ENCODE results near the gene RSBN1L. TPM values are rescaled to one million over a fixed set of nuclear protein-coding genes. Genes with fewer than 3 reads are reported as not detected.

RSBN1L gene
- total RNA-seq = 21.5 and 29.1 TPM in 2 replicates

DNA sequence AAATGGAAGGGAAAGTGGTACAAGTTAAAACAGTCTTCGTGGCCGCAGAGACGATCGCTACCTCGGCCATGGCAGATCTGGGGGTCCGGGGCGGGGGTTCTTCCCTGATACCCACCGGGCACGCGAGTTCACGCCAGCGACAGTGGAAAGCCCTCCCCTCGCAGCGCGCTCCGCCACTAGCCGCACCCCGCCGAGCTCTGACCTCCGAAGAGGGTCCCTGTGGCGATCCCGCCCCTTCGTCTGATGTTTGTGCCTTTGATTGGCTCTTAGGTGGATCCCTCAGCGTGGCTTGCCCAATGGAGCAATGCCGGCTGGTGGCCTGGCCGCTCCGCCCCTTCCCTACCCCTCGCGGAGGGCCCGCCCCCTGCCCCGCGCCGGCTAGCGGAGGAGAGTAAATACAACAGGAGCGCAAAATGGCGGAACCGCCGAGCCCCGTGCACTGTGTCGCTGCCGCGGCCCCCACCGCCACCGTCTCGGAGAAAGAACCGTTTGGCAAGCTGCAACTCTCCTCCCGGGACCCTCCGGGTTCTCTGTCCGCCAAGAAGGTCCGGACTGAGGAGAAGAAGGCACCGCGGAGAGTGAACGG, at the start of gene RSBN1L:
TSS of gene RSBN1L (plus strand) at position 403 of the 586 bp plus-strand sequence. CDS start at position 414, 11 bp downstream.

DNA sequence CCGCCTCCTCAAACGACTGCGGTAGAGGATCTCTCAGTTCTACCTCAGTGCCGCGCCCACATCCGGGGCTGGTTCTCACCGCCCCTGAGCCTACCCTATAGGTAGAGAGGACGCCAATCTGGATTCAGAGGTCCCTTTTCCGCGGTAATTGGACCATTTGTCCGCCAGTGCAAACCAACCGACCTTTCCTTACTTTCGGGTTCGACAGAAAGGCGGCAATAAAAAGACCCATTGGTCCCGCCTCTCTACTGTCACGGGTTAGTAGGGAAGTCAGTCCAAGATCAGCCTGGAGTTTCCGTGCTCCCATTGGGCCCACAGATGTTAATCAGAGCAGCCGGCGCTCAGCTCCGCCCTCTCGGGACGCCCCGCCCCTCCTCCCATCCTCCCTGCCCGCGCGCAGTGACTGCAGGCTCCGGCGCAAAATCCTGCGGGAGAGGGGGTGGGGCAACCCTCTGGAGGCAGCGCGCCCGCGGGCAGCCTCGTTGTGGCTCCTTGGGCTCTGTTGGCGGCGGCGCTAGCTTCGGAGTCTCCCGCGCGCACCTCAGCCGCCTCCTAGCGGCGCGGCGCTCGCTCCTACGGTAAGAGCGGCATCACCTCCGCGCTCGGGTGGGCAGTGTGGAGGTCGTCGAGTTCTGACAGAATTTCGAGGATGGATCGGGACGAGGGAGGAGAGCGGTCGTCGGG, 102.3 kb downstream of the RSBN1L start, which contains the start of the genes PHTF2 and TMEM60:
TSS of gene PHTF2 (plus strand) at position 380 of the 684 bp plus-strand sequence.
TSS of gene TMEM60 (minus strand) at position 41 of the 684 bp plus-strand sequence. CDS start 4,061 bp downstream, outside the sequence.

Other genes with a start within 250 kb of the RSBN1L start
- 63.5 and 102 TPM in 2 replicates for gene PTPN12, start 159.2 kb upstream of the RSBN1L start, total RNA-seq
- 10.5 and 14.9 TPM in 2 replicates for gene TMEM60, start 102.0 kb downstream of the RSBN1L start, total RNA-seq
- gene PHTF2, start 102.3 kb downstream of the RSBN1L start, total RNA-seq = 51.4 and 55.5 TPM in 2 replicates